ENCODE data around the gene DNAH9. TPM values are rescaled to one million over a fixed set of nuclear protein-coding genes. Genes with fewer than 3 reads are reported as not detected.

DNAH9 gene
- total and polyA plus RNA-seq, 2 donors from 2014 or later: 3.7 to 6.9 TPM

GRCh38 chr17:11627301-11627940 lies 29.2 kb downstream of the DNAH9 start:
- Histone ChIP-seq H3K9me3 (ENCODE audit: control insufficient read depth in 2 of 3, insufficient read depth in 1 of 3, low read length in 3 of 3) (no peaks in the 10 kb centered on the region), H3K27ac (ENCODE audit: low read depth in 2 of 2, low read length in 2 of 2) (no peak overlapping the region), H3K27me3 (ENCODE audit: control insufficient read depth, insufficient read depth, low read length) (no peaks in the 10 kb centered on the region), H3K4me3 (ENCODE audit: low read length in 3 of 3) (no peak overlapping the region), H3K4me1 (ENCODE audit: control insufficient read depth in 2 of 3, insufficient read depth in 2 of 3, low read depth in 1 of 3, low read length in 3 of 3) (no peaks in the 10 kb centered on the region), H3K36me3 (ENCODE audit: control insufficient read depth in 2 of 3, insufficient read depth in 3 of 3, low read length in 3 of 3) (no peaks in the 10 kb centered on the region), H3K9ac (ENCODE audit: low read length in 3 of 3) (no peak overlapping the region)
- no peak for TF ChIP-seq CTCF (IDR thresholded peaks at IDR 0.05; ENCODE audit: borderline replicate concordance, extremely low read depth, insufficient read depth)
- FAIRE-seq: no peak
- DNase-seq: no peak
- intact Hi-C loops (cut with DNase I): no loop called here

DNA sequence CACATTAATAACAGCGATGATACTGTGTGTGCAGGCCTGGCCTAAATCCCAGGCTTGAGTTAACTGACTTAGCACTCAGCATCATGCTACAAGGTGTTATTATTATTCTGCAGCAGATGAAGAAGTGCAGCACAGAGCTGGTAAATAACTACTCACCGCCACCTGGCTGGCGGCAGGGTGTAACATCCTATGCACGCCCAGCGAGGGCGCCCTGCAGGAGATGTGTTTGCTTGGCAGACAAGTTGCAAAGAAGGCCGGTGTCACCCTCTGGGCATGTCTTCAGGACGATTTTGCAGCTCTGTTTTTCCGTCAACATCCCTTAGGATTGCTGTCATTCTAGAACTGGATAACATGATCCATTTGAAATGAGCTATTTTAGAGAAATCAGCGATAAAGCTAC lies 30.1 kb downstream of the DNAH9 start:
- no peak overlapping the region for H3K9ac ChIP-seq (ENCODE audit: low read length in 3 of 3)
- H3K27ac ChIP-seq (ENCODE audit: low read depth in 2 of 2, low read length in 2 of 2): no peak overlapping the region
- FAIRE-seq: no peak
- no peak for DNase-seq
- no peak for TF ChIP-seq CTCF (IDR thresholded peaks at IDR 0.05; ENCODE audit: borderline replicate concordance, extremely low read depth, insufficient read depth)
- no peaks in the 10 kb centered on the region for H3K9me3 ChIP-seq (ENCODE audit: control insufficient read depth in 2 of 3, insufficient read depth in 1 of 3, low read length in 3 of 3)
- H3K27me3 ChIP-seq (ENCODE audit: control insufficient read depth, insufficient read depth, low read length): no peaks in the 10 kb centered on the region
- H3K4me1 ChIP-seq (ENCODE audit: control insufficient read depth in 2 of 3, insufficient read depth in 2 of 3, low read depth in 1 of 3, low read length in 3 of 3): no peaks in the 10 kb centered on the region
- no peaks in the 10 kb centered on the region for H3K36me3 ChIP-seq (ENCODE audit: control insufficient read depth in 2 of 3, insufficient read depth in 3 of 3, low read length in 3 of 3)
- intact Hi-C loops (cut with DNase I): no loop called here
- H3K4me3 ChIP-seq (ENCODE audit: low read length in 3 of 3): no peak overlapping the region

DNA sequence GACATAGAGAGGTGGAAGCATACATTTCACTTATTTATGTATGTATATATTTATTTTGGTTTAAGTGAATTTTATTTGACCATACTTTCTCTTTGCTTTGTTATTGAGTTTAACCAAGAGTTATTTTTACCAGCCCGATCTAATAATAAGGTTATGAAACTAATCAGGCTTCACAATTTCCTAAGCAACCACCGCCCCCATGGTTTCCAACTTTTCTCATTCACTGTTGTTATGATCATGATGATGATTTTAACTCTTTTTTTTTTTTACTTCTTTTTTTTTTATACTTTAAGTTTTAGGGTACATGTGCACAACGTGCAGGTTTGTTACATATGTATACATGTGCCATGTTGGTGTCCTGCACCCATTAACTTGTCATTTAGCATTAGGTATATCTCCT lies 30.6 kb downstream of the DNAH9 start:
- Histone ChIP-seq H3K4me1 (ENCODE audit: control insufficient read depth in 2 of 3, insufficient read depth in 2 of 3, low read depth in 1 of 3, low read length in 3 of 3) (no peaks in the 10 kb centered on the region), H3K27me3 (ENCODE audit: control insufficient read depth, insufficient read depth, low read length) (no peaks in the 10 kb centered on the region), H3K4me3 (ENCODE audit: low read length in 3 of 3) (no peak overlapping the region), H3K9me3 (ENCODE audit: control insufficient read depth in 2 of 3, insufficient read depth in 1 of 3, low read length in 3 of 3) (no peaks in the 10 kb centered on the region), H3K27ac (ENCODE audit: low read depth in 2 of 2, low read length in 2 of 2) (no peak overlapping the region), H3K9ac (ENCODE audit: low read length in 3 of 3) (no peak overlapping the region), H3K36me3 (ENCODE audit: control insufficient read depth in 2 of 3, insufficient read depth in 3 of 3, low read length in 3 of 3) (no peaks in the 10 kb centered on the region)
- TF ChIP-seq CTCF (IDR thresholded peaks at IDR 0.05; ENCODE audit: borderline replicate concordance, extremely low read depth, insufficient read depth): no peak
- intact Hi-C loops (cut with DNase I): no loop called here
- DNase-seq: no peak
- FAIRE-seq: no peak

- no peaks in the 10 kb centered on the region for H3K36me3 ChIP-seq (ENCODE audit: control insufficient read depth in 2 of 3, insufficient read depth in 3 of 3, low read length in 3 of 3)
- H3K4me3 ChIP-seq (ENCODE audit: low read length in 3 of 3): no peak overlapping the region
- no peak for DNase-seq
- FAIRE-seq: no peak
- no peak overlapping the region for H3K9ac ChIP-seq (ENCODE audit: low read length in 3 of 3)
- TF ChIP-seq CTCF (IDR thresholded peaks at IDR 0.05; ENCODE audit: borderline replicate concordance, extremely low read depth, insufficient read depth): no peak
- H3K27me3 ChIP-seq (ENCODE audit: control insufficient read depth, insufficient read depth, low read length): no peaks in the 10 kb centered on the region
- H3K9me3 ChIP-seq (ENCODE audit: control insufficient read depth in 2 of 3, insufficient read depth in 1 of 3, low read length in 3 of 3): no peaks in the 10 kb centered on the region
- H3K4me1 ChIP-seq (ENCODE audit: control insufficient read depth in 2 of 3, insufficient read depth in 2 of 3, low read depth in 1 of 3, low read length in 3 of 3): no peaks in the 10 kb centered on the region
- no peak overlapping the region for H3K27ac ChIP-seq (ENCODE audit: low read depth in 2 of 2, low read length in 2 of 2)
- intact Hi-C loops (cut with DNase I): no loop called here
Observed at GRCh38 chr17:11636771-11637170, 38.5 kb downstream of the DNAH9 start.
